ENCODE data around the gene SYNGR1.

SYNGR1 gene

DNA sequence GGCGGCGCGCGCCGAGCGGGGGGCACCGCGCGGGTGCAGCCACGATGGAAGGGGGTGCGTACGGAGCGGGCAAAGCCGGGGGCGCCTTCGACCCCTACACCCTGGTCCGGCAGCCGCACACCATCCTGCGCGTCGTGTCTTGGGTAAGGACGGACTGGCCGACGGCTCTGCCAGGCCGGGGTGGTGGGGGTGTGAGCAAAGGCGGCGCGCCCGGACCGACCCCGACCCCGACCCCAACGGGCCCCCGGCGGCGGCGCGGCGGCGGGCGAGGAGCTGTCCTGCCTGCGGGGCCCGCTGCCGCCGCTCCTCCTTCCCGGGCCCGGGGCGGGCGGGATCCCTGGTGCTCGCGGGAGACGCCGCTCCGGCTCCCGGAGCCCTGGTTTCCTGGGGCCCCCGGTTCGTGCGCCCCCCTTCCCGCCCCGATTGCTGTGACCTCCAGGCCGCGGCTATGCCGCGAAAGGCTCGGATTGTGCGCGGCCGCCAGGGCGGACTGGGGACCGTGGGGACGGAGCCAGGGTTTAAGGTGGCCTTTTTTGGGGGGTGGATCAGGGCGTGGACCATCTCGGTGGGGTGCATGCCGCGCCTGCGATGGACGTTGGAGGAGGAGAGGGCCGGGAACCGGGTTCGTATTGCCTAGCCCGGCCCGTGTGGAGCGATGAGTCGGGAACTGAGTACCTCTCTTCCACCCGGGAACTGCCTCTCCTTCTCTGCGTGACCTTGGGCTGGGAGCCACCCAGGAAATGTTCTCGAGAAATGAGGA is at the start of gene SYNGR1:
TSS of gene SYNGR1 (plus strand) at position 25 of the 760 bp plus-strand sequence. CDS start at position 45, 20 bp downstream.
- DNase-seq (ENCODE audit: low spot score in 2 of 2) (no peak), ATAC-seq (peak; percentile 42)
- no peak within 1 kb of the TSS for H3K27ac Mint-ChIP-seq
- H3K36me3 Mint-ChIP-seq, result peaks cover 1% of the 10 kb centered on the region
- H3K4me1 Mint-ChIP-seq, result peaks cover 12% of the 10 kb centered on the region
- H3K9me3 Mint-ChIP-seq, result no peaks in the 10 kb centered on the region
- H3K4me3 Mint-ChIP-seq, result peak within 1 kb of the TSS; percentile 65

- no peak for ATAC-seq
- Mint-ChIP-seq H3K36me3 (peaks cover 8% of the 10 kb centered on the region), H3K9me3 (no peaks in the 10 kb centered on the region), H3K27ac (peak overlapping the region; percentile 69), H3K4me1 (peaks cover 19% of the 10 kb centered on the region), H3K4me3 (no peak overlapping the region)
- no peak for DNase-seq (ENCODE audit: low spot score in 2 of 2)
These were observed 49.5 kb upstream of the SYNGR1 start for GRCh38 chr22:39300186-39300830.

DNA sequence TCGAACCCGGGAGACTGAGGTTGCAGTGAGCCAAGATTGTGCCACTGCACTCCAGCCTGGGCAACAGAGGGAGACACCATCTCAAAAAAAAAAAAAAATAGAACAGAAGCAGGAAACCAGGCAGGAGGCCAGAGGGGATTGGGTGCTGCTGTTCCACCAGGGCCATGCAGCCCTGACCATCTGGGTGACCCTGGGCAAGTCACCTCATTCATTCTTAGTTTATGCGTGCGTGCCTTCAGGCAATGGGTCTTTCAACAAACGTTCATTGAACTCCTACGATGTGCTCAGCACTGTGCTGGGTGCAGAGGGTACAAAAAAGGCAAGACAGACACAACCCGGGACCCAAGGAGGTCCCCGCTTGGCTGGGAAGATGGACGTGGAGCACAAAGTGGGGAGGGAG is 48.7 kb upstream of the SYNGR1 start:
- DNase-seq (ENCODE audit: low spot score in 2 of 2) (no peak), ATAC-seq (no peak)
- H3K27ac Mint-ChIP-seq, result no peak overlapping the region
- peaks cover 8% of the 10 kb centered on the region for H3K36me3 Mint-ChIP-seq
- H3K9me3 Mint-ChIP-seq, result no peaks in the 10 kb centered on the region
- H3K4me1 Mint-ChIP-seq, result peaks cover 19% of the 10 kb centered on the region
- H3K4me3 Mint-ChIP-seq, result no peak overlapping the region

- Mint-ChIP-seq H3K9me3 (no peaks in the 10 kb centered on the region), H3K27ac (no peak overlapping the region), H3K36me3 (peaks cover 8% of the 10 kb centered on the region), H3K4me3 (no peak overlapping the region), H3K4me1 (peaks cover 25% of the 10 kb centered on the region)
- DNase-seq (ENCODE audit: low spot score in 2 of 2) (no peak), ATAC-seq (no peak)
These were observed 47.9 kb upstream of the SYNGR1 start for GRCh38 chr22:39301926-39302325.

GRCh38 chr22:39302431-39302960 is 47.3 kb upstream of the SYNGR1 start:
- H3K9me3 Mint-ChIP-seq, result no peaks in the 10 kb centered on the region
- peaks cover 11% of the 10 kb centered on the region for H3K36me3 Mint-ChIP-seq
- no peak overlapping the region for H3K4me3 Mint-ChIP-seq
- no peak for DNase-seq (ENCODE audit: low spot score in 2 of 2)
- no peak for ATAC-seq
- H3K27ac Mint-ChIP-seq, result no peak overlapping the region
- H3K4me1 Mint-ChIP-seq, result peaks cover 25% of the 10 kb centered on the region

DNA sequence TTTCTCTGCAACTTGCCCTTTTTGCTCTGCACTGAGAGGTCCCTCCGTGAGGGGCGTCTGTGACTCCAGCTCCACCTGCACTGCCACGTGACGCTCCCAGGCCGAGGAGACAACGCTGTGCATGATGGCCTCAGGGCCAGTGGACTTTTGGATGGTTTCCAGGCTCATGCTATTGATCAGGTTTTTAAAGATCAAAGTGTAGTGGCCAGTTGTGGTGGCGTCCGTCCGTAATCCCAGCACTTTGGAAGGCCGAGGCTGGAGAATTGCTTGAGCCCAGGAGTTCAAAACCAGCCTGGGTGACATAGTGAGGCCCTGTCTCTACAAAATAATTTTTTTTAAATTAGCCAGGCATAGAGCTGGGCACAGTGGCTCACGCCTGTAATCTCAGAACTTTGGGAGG is 46.4 kb upstream of the SYNGR1 start:
- ATAC-seq, result no peak
- Mint-ChIP-seq H3K9me3 (no peaks in the 10 kb centered on the region), H3K36me3 (peaks cover 20% of the 10 kb centered on the region), H3K4me1 (peaks cover 19% of the 10 kb centered on the region), H3K4me3 (no peak overlapping the region), H3K27ac (no peak overlapping the region)
- no peak for DNase-seq (ENCODE audit: low spot score in 2 of 2)

GRCh38 chr22:39303892-39304671 is 45.7 kb upstream of the SYNGR1 start:
- H3K4me1 Mint-ChIP-seq, result peaks cover 21% of the 10 kb centered on the region
- DNase-seq (ENCODE audit: low spot score in 2 of 2), result no peak
- ATAC-seq, result no peak
- H3K27ac Mint-ChIP-seq, result no peak overlapping the region
- H3K4me3 Mint-ChIP-seq, result no peak overlapping the region
- H3K36me3 Mint-ChIP-seq, result peaks cover 27% of the 10 kb centered on the region
- H3K9me3 Mint-ChIP-seq, result no peaks in the 10 kb centered on the region

DNA sequence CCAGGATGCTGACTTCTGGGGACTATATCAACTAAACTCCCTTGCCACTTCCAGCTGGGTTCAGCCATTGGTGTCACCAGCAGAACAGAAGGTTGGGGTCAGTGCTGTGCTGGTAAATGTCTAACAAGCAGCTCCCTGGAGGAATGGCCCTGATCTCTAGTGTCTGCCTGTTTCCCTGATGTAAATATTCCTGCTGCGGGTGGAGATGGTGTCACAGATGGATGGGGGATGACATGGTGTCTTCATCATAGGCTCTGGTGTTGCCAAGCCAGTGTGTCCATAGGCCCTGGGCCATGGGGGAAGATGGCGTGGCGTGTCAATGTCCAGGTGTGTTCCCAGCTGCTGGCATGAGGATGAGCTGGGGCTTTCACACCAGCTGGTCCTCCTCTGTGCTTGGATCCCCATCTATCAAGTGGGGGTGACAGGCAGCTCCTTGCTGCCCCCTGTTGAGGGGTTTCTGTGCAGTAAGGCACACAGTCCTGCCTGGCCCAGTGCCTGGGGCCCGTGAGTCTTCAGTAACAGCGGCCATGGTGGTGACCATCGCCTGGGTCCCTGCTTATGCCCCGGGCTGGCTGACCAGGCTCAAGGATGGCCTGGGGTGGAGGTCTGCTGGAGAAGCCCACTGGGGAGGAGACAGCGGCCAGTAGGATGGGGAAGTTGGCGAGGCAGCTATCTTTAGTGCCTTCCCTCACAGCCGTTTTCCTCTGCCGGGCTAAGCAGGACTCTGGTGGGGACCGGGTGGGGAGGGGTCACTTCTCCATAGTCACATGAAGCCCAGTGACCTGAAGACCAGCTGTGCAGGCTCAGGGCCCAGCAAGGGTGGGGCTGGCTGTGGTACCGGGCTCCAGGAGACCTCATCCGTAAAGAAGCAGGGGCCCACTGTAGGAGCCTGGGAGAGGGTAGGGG is 43.1 kb upstream of the SYNGR1 start:
- no peak overlapping the region for H3K4me3 Mint-ChIP-seq
- peak in 1 of 2 donors; percentile 72 for DNase-seq (ENCODE audit: low spot score in 2 of 2)
- H3K4me1 Mint-ChIP-seq, result peaks cover 30% of the 10 kb centered on the region
- H3K9me3 Mint-ChIP-seq, result no peaks in the 10 kb centered on the region
- ATAC-seq, result peak; percentile 55
- peak overlapping the region; percentile 37 for H3K27ac Mint-ChIP-seq
- H3K36me3 Mint-ChIP-seq, result peaks cover 45% of the 10 kb centered on the region

DNA sequence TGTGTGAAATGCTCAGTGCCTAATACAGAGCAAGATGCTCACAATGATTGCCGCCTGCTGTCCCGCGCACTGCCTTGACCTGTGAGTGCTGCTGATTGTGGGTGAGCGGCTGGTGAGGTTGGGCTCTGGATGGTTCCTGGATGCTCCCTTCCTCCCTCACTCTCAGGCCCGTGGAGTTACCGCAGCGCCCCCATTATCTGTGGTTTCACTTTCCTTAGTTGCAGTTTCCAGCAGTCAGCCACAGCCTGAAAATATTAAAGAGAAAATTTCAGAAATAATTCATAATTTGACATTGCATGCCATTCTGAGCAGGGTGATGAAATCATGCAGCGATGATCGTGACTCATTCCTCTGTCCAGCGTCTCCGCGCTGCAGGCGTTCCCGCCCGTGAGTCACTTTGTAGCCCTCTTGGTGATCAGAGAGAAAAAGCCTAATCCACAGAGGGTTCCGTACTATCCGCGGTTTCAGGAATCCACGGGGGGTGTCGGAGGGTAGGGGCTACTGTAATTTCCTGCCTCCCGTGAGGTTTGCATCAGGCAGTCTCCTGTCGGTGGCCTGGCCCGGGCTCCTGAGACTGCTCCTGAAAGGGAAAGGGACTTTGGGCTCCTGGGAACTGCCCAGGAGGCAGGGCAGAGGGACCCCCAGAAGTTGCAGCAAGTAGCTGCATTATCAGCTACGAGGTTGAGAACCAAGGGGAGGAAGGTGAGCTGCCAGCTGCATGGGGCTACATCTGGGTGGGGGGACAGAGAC is 41.0 kb upstream of the SYNGR1 start:
- DNase-seq (ENCODE audit: low spot score in 2 of 2) (no peak), ATAC-seq (no peak)
- H3K27ac Mint-ChIP-seq, result peak overlapping the region; percentile 37
- peaks cover 46% of the 10 kb centered on the region for H3K4me1 Mint-ChIP-seq
- H3K4me3 Mint-ChIP-seq, result no peak overlapping the region
- no peaks in the 10 kb centered on the region for H3K9me3 Mint-ChIP-seq
- H3K36me3 Mint-ChIP-seq, result peaks cover 66% of the 10 kb centered on the region

- DNase-seq (ENCODE audit: low spot score in 2 of 2) (no peak), ATAC-seq (no peak)
- no peak overlapping the region for H3K4me3 Mint-ChIP-seq
- H3K4me1 Mint-ChIP-seq, result peaks cover 49% of the 10 kb centered on the region
- H3K27ac Mint-ChIP-seq, result peak overlapping the region; percentile 35
- no peaks in the 10 kb centered on the region for H3K9me3 Mint-ChIP-seq
- H3K36me3 Mint-ChIP-seq, result peaks cover 72% of the 10 kb centered on the region
These were observed 40.4 kb upstream of the SYNGR1 start for GRCh38 chr22:39309364-39309861.

DNA sequence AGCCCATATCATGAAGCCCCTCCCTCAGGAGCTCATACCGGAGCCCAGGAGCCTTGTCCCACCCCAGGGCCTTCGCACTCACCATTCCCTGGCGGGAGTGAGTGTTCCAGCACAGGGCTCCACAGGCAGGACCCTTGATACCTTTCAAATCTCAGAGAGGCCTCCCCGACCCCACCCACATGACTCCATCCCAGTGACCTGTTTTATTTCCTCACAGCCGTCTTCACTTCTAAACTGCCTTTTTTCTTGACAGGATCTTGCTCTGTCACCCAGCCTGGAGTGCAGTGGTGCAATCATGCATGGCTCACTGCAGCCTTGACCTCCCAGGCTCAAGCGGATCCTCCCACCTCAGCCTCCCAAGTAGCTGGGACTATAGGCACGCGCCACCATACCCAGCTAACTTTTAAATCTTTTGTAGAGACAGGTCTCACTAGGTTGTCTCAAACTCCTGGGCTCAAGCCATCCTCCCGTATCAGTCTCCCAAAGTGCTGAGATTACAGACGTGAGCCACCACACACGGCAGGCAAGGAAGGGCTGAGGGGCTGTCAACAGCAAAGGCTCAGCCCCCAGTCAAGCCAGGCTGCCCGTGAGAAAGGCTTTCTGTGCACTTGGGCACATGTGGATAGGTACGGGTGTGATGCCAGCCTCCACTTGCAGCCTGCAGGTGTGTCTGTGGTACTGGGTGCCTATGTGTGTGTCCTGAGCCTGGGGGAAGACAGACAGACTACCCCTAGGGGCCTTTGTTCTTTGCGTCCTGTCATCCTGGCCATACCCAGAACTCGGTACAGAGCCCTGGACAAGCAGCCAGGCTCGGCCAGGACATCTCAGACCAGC is 39.7 kb upstream of the SYNGR1 start:
- H3K27ac Mint-ChIP-seq, result peak overlapping the region; percentile 35

GRCh38 chr22:39311592-39312400 is 38.0 kb upstream of the SYNGR1 start:
- peak; percentile 3 for ATAC-seq
- no peaks in the 10 kb centered on the region for H3K9me3 Mint-ChIP-seq
- DNase-seq (ENCODE audit: low spot score in 2 of 2), result no peak
- peaks cover 96% of the 10 kb centered on the region for H3K36me3 Mint-ChIP-seq
- H3K4me1 Mint-ChIP-seq, result peaks cover 67% of the 10 kb centered on the region
- H3K27ac Mint-ChIP-seq, result peak overlapping the region; percentile 100
- H3K4me3 Mint-ChIP-seq, result peak overlapping the region; percentile 9

More for the DNA sequence above, 39.7 kb upstream of the SYNGR1 start:
- Mint-ChIP-seq H3K36me3 (peaks cover 79% of the 10 kb centered on the region), H3K4me3 (no peak overlapping the region), H3K4me1 (peaks cover 55% of the 10 kb centered on the region), H3K9me3 (no peaks in the 10 kb centered on the region)
- ATAC-seq (peak; percentile 0), DNase-seq (ENCODE audit: low spot score in 2 of 2) (no peak)

Measured in stimulated activated effector memory CD8-positive, alpha-beta T cell treated with anti-CD3 and anti-CD28 coated beads, Interleukin-12 subunit alpha, Interleukin-12 subunit beta, amount 100 ng/mL, for 72 hours (primary cell).